ENCODE results near the gene SDHD.

Gene SDHD

GRCh38 chr11:112085822-112086421 lies 751 bp upstream of the SDHD start:
- no peak for TF ChIP-seq REST (IDR thresholded peaks at IDR 0.05; ENCODE audit: insufficient read depth in 1 of 2, low read depth in 2 of 2, low read length in 2 of 2)
- no peak for TF ChIP-seq SIN3A (IDR thresholded peaks at IDR 0.05; ENCODE audit: borderline replicate concordance, insufficient read depth, low read length)
- TF ChIP-seq TAF1 (IDR thresholded peaks at IDR 0.05; ENCODE audit: borderline replicate concordance, insufficient read depth, low read length), result no peak
- no peak for TF ChIP-seq POLR2AphosphoS5 (IDR thresholded peaks at IDR 0.05; ENCODE audit: low read depth, low read length)
- no peak for TF ChIP-seq FOXP2 (optimal IDR thresholded peaks at IDR 0.05; ENCODE audit: borderline replicate concordance, extremely low read depth, extremely low read length, insufficient read depth)

GRCh38 chr11:112087212-112087611 lies 539 bp downstream of the SDHD start:
- TF ChIP-seq SIN3A (IDR thresholded peaks at IDR 0.05; ENCODE audit: borderline replicate concordance, insufficient read depth, low read length) (no peak), TAF1 (IDR thresholded peaks at IDR 0.05; ENCODE audit: borderline replicate concordance, insufficient read depth, low read length) (no peak), POLR2AphosphoS5 (IDR thresholded peaks at IDR 0.05; ENCODE audit: low read depth, low read length) (no peak), FOXP2 (optimal IDR thresholded peaks at IDR 0.05; ENCODE audit: borderline replicate concordance, extremely low read depth, extremely low read length, insufficient read depth) (no peak), REST (IDR thresholded peaks at IDR 0.05; ENCODE audit: insufficient read depth in 1 of 2, low read depth in 2 of 2, low read length in 2 of 2) (no peak)

GRCh38 chr11:112096194-112096593 lies 9.5 kb downstream of the SDHD start:
- no peak for TF ChIP-seq SIN3A (IDR thresholded peaks at IDR 0.05; ENCODE audit: borderline replicate concordance, insufficient read depth, low read length)
- no peak for TF ChIP-seq FOXP2 (optimal IDR thresholded peaks at IDR 0.05; ENCODE audit: borderline replicate concordance, extremely low read depth, extremely low read length, insufficient read depth)
- no peak for TF ChIP-seq POLR2AphosphoS5 (IDR thresholded peaks at IDR 0.05; ENCODE audit: low read depth, low read length)
- no peak for TF ChIP-seq REST (IDR thresholded peaks at IDR 0.05; ENCODE audit: insufficient read depth in 1 of 2, low read depth in 2 of 2, low read length in 2 of 2)
- TF ChIP-seq TAF1 (IDR thresholded peaks at IDR 0.05; ENCODE audit: borderline replicate concordance, insufficient read depth, low read length), result no peak

- no peak for TF ChIP-seq SIN3A (IDR thresholded peaks at IDR 0.05; ENCODE audit: borderline replicate concordance, insufficient read depth, low read length)
- no peak for TF ChIP-seq FOXP2 (optimal IDR thresholded peaks at IDR 0.05; ENCODE audit: borderline replicate concordance, extremely low read depth, extremely low read length, insufficient read depth)
- no peak for TF ChIP-seq POLR2AphosphoS5 (IDR thresholded peaks at IDR 0.05; ENCODE audit: low read depth, low read length)
- TF ChIP-seq REST (IDR thresholded peaks at IDR 0.05; ENCODE audit: insufficient read depth in 1 of 2, low read depth in 2 of 2, low read length in 2 of 2), result no peak
- TF ChIP-seq TAF1 (IDR thresholded peaks at IDR 0.05; ENCODE audit: borderline replicate concordance, insufficient read depth, low read length), result no peak
Observed at GRCh38 chr11:112097734-112098528, 11.3 kb downstream of the SDHD start.

Measured in PFSK-1 (cell line).